HepG2 (cell line): ENCODE results near the gene WNT10A. TPM values are rescaled to one million over a fixed set of nuclear protein-coding genes. Genes with fewer than 3 reads are reported as not detected.

ENCODE experiments used
- ATAC-seq: fragments of 200-7000 bp; cut with Tn5 transposase; 3 replicates; pipeline ENCODE4 v1.9.1; 2020; ENCODE audit warnings: mild to moderate bottlenecking, moderate library complexity
- BruUV-seq: library from RNA; stranded (reverse); fragments of 400-500 nt; replicated peaks from 2 replicates; lab custom pipeline; 2021; lab: Mats Ljungman, UMichigan
- CTCF ChIA-PET: fragments of 300-600 bp; formaldehyde crosslinking; extraction: SDS; loops from one replicate; lab custom pipeline; 2021; ENCODE audit warnings: low total read pairs, inconsistent platforms, low intra/inter-chr PET ratio; lab: Yijun Ruan, JAX
- POLR2A ChIA-PET: fragments of 350-600 bp; sonication (Branson Sonifier 250); formaldehyde crosslinking; loops from one replicate; lab custom pipeline; 2020; ENCODE audit warnings: antibody characterized with exemption, inconsistent platforms; lab: Yijun Ruan, JAX
- DNase-seq: peaks from one replicate; pipeline ENCODE4 v3.0.0-alpha.2; 2015; ENCODE audit warnings: low spot score
- FAIRE-seq: peaks from 3 replicates; lab custom pipeline; 2011; peaks lifted over from hg19 to GRCh38; lab: Jason Lieb, UNC
- H2AFZ ChIP-seq: one replicate; pipeline ENCODE4 v1.6.1; 2011; ENCODE audit warnings: low read length, inconsistent platforms
- H3K27ac ChIP-seq: fragments of 300-600 bp; 3 replicates; pipeline ENCODE4 v1.8.0; 2011; ENCODE audit warnings: mixed run types, mild to moderate bottlenecking, mixed read lengths, low read length, inconsistent platforms; ENCODE audit not compliant: insufficient read depth; ENCODE audit errors: extremely low read length
- H3K27me3 ChIP-seq, 2 experiments: fragments of 200-600 bp in 1 of 2; 2 replicates in 1 of 2; 3 replicates in 1 of 2; pipeline versions ENCODE4 v1.6.0 to v1.8.0; 2011; ENCODE audit warnings: low read length in 2 of 2, mild to moderate bottlenecking in 2 of 2, moderate library complexity in 2 of 2, inconsistent platforms in 1 of 2; ENCODE audit not compliant: insufficient read depth in 2 of 2, control insufficient read depth in 1 of 2
- H3K36me3 ChIP-seq, 2 experiments: fragments of 200-600 bp in 1 of 2; replicated peaks in 1 of 2; 2 replicates in 1 of 2; 3 replicates in 1 of 2; pipeline versions ENCODE4 v1.5.1 to v1.8.0; 2011; ENCODE audit warnings: low read length in 2 of 2, inconsistent platforms in 1 of 2; ENCODE audit not compliant: insufficient read depth in 2 of 2, control insufficient read depth in 1 of 2
- H3K4me1 ChIP-seq: 2 replicates; pipeline ENCODE4 v1.5.1; 2012; ENCODE audit warnings: low read length, inconsistent platforms; ENCODE audit not compliant: insufficient read depth
- H3K4me2 ChIP-seq: 2 replicates; pipeline ENCODE4 v1.6.0; 2011; ENCODE audit warnings: low read depth, low read length, inconsistent platforms
- H3K4me3 ChIP-seq, 3 experiments: fragments of 200-600 bp in 1 of 3; sonication (generic), shearing (Covaris generic) in 1 of 3; replicated peaks in 1 of 3; 2 replicates each; pipeline ENCODE4 v1.5.1; 2011 to 2016; ENCODE audit warnings: low read length in 3 of 3, inconsistent platforms in 2 of 3, low read depth in 2 of 3, mild to moderate bottlenecking in 2 of 3, control low read depth in 1 of 3, mixed read lengths in 1 of 3; ENCODE audit not compliant: insufficient read depth in 1 of 3
- H3K79me2 ChIP-seq: one replicate; pipeline ENCODE4 v1.6.1; 2011; ENCODE audit warnings: low read length, inconsistent platforms; ENCODE audit not compliant: insufficient read depth
- H3K9ac ChIP-seq: 2 replicates; pipeline ENCODE4 v1.6.0; 2011; ENCODE audit warnings: mild to moderate bottlenecking, low read depth, low read length, inconsistent platforms; ENCODE audit not compliant: insufficient read depth
- H3K9me3 ChIP-seq: 2 replicates; pipeline ENCODE4 v1.5.1; 2012; ENCODE audit warnings: mild to moderate bottlenecking, low read length
- H4K20me1 ChIP-seq: 2 replicates; pipeline ENCODE4 v1.6.0; 2011; ENCODE audit warnings: inconsistent platforms, mild to moderate bottlenecking, low read length, moderate library complexity; ENCODE audit not compliant: insufficient read depth
- CAMTA2 ChIP-seq: sonication (generic); formaldehyde crosslinking; IDR thresholded peaks from 2 replicates; pipeline ENCODE4 v1.4.0; 2020; ENCODE audit warnings: mild to moderate bottlenecking, missing genetic modification reagents, borderline replicate concordance
- MBD4 ChIP-seq: IDR thresholded peaks from 2 replicates; pipeline ENCODE4 v1.6.1; 2012; ENCODE audit warnings: low read length, inconsistent platforms, borderline replicate concordance
- NR0B2 ChIP-seq: sonication (generic); formaldehyde crosslinking; IDR thresholded peaks from 2 replicates; pipeline ENCODE4 v1.4.0; 2020; ENCODE audit warnings: mild to moderate bottlenecking, missing genetic modification reagents
- THAP8 ChIP-seq: sonication (generic); formaldehyde crosslinking; IDR thresholded peaks from 2 replicates; pipeline ENCODE4 v1.5.1; 2020; ENCODE audit warnings: missing genetic modification reagents, mild to moderate bottlenecking, borderline replicate concordance
- TOE1 ChIP-seq: sonication (generic); formaldehyde crosslinking; IDR thresholded peaks from 2 replicates; pipeline ENCODE4 v1.4.0; 2020; ENCODE audit warnings: mild to moderate bottlenecking, missing genetic modification reagents
- ZFP91 ChIP-seq: sonication (generic); formaldehyde crosslinking; IDR thresholded peaks from 2 replicates; pipeline ENCODE4 v1.9.0; 2022; ENCODE audit warnings: missing genetic modification reagents, mild to moderate bottlenecking, borderline replicate concordance
- ZFYVE20 ChIP-seq: sonication (generic); formaldehyde crosslinking; IDR thresholded peaks from 2 replicates; pipeline ENCODE4 v1.8.0; 2023; ENCODE audit warnings: low read depth, mild to moderate bottlenecking, moderate library complexity, missing genetic modification reagents, borderline replicate concordance
- ZNF550 ChIP-seq: sonication (generic); formaldehyde crosslinking; IDR thresholded peaks from 2 replicates; pipeline ENCODE4 v1.4.0; 2020; ENCODE audit warnings: mild to moderate bottlenecking, missing genetic modification reagents, borderline replicate concordance
- ZNF768 ChIP-seq: sonication (generic); formaldehyde crosslinking; IDR thresholded peaks from 2 replicates; pipeline ENCODE4 v1.4.0; 2020; ENCODE audit warnings: missing genetic modification reagents
- WGBS: methylation state at CpG from one replicate; pipeline ENCODE4 v1.1.6; 2017; ENCODE audit warnings: low lambda C conversion rate; 5-methylcytosine and 5-hydroxymethylcytosine counted together
- in situ Hi-C: cut with HindIII; loops from 2 replicates; pipeline ENCODE4 v1.10.0; 2017; ENCODE audit warnings: low pct_unique_long_range_greater_than_20kb; ENCODE audit not compliant: extremely low pct_ligation_motif_present
- intact Hi-C: fragments of 100-400 bp; cut with micrococcal nuclease; formaldehyde crosslinking; loops from one replicate; pipeline ENCODE4 v1.10.0; 2022; ENCODE audit not compliant: unreplicated experiment
- polyA plus RNA-seq, 8 experiments: library from polyadenylated mRNA; depleted of rRNA in 3 of 8; stranded (reverse) in 7 of 8; unstranded in 1 of 8; fragments of >200 nt; fragmentation: Illumina TruSeq in 4 of 8; extraction: Trizol in 4 of 8; gene quantifications; 2 replicates each; pipeline versions ENCODE4 v1.2.1 to v1.2.3, GENCODE V29; 2011 to 2016; ENCODE audit warnings: low read depth in 4 of 8, missing spikeins in 1 of 8, mixed read lengths in 1 of 8; ENCODE audit not compliant: insufficient read depth in 1 of 8
- total RNA-seq, 5 experiments: library from RNA; depleted of rRNA; stranded (reverse); fragments of >200 nt; fragmentation: Illumina TruSeq; extraction: Trizol; gene quantifications; 2 replicates each; pipeline ENCODE4 v1.2.3, GENCODE V29; 2016; ENCODE audit warnings: low read depth in 1 of 5

WNT10A gene
- total and polyA plus RNA-seq, 2 of the 13 experiments (the other 11 are each of a cell fraction or from before 2014, with no cell fraction given), result 0.03 TPM; not detected in 1

- CTCF ChIA-PET, result no interaction called here
- no peaks in the 10 kb centered on the region for H3K79me2 ChIP-seq
- FAIRE-seq, result no peak
- H3K27me3 ChIP-seq, result peaks cover 16 to 79% of the 10 kb centered on the region in 2 experiments
- BruUV-seq, result no TSS peak
- no peak for ATAC-seq
- H3K9ac ChIP-seq, result no peak overlapping the region
- no peaks in the 10 kb centered on the region for H3K9me3 ChIP-seq
- H3K36me3 ChIP-seq, result no peaks in the 10 kb centered on the region
- H4K20me1 ChIP-seq, result no peaks in the 10 kb centered on the region; the same call in 1 of the 2 replicates
- 50% methylated on average over 7 of the region's 7 CpGs for WGBS
- no peak overlapping the region for H3K4me2 ChIP-seq
- 0 out of 2 replicates have a peak, but pooled peaks have one; percentile 17 for TF ChIP-seq ZFYVE20 (CRISPR knock-in tag)
- no peak for TF ChIP-seq CAMTA2 (CRISPR knock-in tag)
- no peak for DNase-seq
- no peak overlapping the region for H3K4me3 ChIP-seq
- no peak overlapping the region for H3K27ac ChIP-seq
- POLR2A ChIA-PET, result no interaction called here
- intact Hi-C loops (loop anchor here (10.0 kb wide), 2 partner anchors 93 to 123 kb away; partner anchors contain the start of genes CDK5R2 and FEV), in situ Hi-C loops (no loop called here)
- H3K4me1 ChIP-seq, result peaks cover 27% of the 10 kb centered on the region
- H2AFZ ChIP-seq, result no peak overlapping the region
Measured at GRCh38 chr2:218861645-218862318, 18.9 kb upstream of the WNT10A start.

GRCh38 chr2:218863021-218863520, 17.6 kb upstream of the WNT10A start:
- Histone ChIP-seq H3K9me3 (no peaks in the 10 kb centered on the region), H3K27ac (no peak overlapping the region), H3K9ac (no peak overlapping the region), H3K79me2 (no peaks in the 10 kb centered on the region), H2AFZ (no peak overlapping the region), H4K20me1 (no peaks in the 10 kb centered on the region; the same call in 1 of the 2 replicates), H3K4me1 (peaks cover 27% of the 10 kb centered on the region), H3K4me2 (no peak overlapping the region), H3K4me3 (no peak overlapping the region), H3K36me3 (no peaks in the 10 kb centered on the region), H3K27me3 (peaks cover 14 to 81% of the 10 kb centered on the region in 2 experiments)
- in situ Hi-C loops, result no loop called here
- DNase-seq (no peak), ATAC-seq (no peak), FAIRE-seq (no peak)
- no TSS peak for BruUV-seq
- CTCF ChIA-PET, result no interaction called here
- WGBS, result 16% methylated on average over 3 of the region's 3 CpGs
- intact Hi-C loops, result loop anchor here (10.0 kb wide), 2 partner anchors 92 to 122 kb away; partner anchors contain the start of genes CDK5R2 and FEV
- POLR2A ChIA-PET, result no interaction called here
- TF ChIP-seq THAP8 (CRISPR knock-in tag) (no peak), MBD4 (no peak), ZNF768 (CRISPR knock-in tag) (no peak), NR0B2 (CRISPR knock-in tag) (no peak), ZNF550 (CRISPR knock-in tag) (no peak), ZFP91 (CRISPR knock-in tag) (no peak), TOE1 (CRISPR knock-in tag) (no peak)
